ENCODE results near the gene FAM193A.
A peak's percentile ranks its signal among the peaks of the same experiment; 100 is the strongest.
"Not testable (repeated sequence)": the region's sequence is repeated elsewhere in the genome, so short reads cannot be mapped to it uniquely, and the experiment has no call there.

FAM193A gene

DNA sequence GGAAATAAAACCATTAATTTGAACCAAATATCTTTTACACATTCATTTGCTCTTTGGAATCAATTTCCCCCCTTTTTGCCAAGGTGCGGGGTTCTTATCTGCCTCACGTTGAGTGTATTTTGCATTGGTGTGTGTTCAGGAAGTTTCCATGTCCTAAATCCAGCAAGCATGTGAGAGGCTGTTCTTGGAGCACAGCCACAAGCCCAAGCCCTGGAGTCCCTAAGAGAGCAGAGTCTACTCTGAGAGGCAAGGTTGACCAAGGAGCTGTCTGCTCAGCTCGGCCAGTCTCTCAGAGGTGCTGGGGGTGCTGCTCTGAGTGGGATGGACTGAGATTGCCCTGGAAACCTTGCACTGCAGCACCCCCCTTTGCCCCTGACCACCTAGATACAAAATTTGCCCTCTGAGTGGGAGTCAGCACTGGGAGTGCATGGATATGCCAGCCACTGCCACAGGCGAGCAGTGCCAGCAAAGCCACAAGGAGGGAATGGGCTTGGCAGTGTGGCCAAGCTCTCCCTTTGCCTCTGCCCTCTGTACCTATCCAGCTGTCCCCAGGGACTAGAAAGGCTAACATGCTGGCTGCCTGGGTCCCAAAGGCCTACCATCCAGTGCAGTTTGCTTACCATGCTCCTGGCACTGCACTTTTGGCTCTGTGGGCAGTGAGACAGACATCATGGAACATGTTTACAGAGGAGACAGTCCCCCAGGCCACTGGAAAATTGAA is 20.5 kb upstream of the FAM193A start:
- DNase-seq = no peak

DNA sequence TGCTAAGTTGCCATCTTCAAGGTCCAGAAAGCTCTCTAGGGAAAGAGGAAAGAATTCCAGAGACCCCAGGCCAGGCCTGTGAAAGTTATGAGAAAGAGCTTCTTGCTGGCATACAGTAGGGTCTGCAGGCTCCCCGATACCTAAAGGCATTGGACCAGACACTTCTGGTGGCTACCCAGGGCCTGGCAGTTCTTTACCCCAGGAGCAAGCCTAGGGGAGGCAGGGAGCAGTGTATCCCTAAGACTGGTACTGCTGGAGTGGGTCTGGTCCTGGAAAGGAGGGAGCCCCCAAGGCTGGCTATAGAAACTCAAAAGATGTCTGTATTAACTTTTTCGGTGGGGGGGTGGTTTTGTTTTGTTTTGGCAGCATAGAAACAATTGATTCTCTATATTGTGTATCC is 19.8 kb upstream of the FAM193A start:
- DNase-seq = no peak

DNA sequence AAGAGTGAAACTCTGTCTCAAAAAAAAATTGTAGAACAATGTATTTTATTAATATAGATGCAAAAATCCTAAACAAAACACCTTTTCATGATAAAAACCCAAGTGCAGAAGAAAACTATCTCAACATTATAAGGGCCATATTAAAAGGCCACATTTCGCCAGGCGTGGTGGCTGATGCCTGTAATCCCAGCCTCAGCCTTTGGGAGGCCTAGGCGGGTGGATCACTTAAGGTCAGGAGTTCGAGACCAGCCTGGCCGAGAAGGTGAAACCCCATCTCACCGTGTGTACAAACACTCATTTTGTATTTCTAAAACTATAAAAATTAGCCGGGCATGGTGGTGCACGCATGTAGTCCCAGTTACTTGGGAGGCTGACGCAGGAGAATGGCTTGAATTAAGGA is 9.9 kb upstream of the FAM193A start:
- no peak for DNase-seq

DNA sequence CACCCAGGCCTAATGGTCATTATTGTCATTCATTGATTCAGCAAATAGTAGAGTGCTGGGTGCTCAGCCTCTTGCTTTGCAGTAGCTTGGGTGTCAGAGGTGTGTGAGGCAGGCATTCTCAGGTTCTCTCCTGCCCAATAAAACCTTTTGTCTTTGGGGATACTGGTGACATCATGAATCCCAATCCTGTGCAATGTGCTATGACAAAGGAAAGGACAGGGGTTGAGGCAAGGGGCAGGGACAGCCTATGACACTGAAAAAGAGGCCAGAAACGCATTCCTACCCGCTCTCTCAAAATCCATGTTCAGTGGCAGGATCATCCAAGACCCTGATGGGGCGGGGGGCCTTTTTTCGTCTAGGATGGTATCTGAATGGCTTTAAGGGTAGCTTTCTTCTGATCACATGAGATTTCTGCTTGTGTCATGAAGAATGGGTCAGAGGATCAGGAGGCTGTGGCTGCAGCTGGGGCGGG is 1.5 kb upstream of the FAM193A start:
- no peak for DNase-seq

DNA sequence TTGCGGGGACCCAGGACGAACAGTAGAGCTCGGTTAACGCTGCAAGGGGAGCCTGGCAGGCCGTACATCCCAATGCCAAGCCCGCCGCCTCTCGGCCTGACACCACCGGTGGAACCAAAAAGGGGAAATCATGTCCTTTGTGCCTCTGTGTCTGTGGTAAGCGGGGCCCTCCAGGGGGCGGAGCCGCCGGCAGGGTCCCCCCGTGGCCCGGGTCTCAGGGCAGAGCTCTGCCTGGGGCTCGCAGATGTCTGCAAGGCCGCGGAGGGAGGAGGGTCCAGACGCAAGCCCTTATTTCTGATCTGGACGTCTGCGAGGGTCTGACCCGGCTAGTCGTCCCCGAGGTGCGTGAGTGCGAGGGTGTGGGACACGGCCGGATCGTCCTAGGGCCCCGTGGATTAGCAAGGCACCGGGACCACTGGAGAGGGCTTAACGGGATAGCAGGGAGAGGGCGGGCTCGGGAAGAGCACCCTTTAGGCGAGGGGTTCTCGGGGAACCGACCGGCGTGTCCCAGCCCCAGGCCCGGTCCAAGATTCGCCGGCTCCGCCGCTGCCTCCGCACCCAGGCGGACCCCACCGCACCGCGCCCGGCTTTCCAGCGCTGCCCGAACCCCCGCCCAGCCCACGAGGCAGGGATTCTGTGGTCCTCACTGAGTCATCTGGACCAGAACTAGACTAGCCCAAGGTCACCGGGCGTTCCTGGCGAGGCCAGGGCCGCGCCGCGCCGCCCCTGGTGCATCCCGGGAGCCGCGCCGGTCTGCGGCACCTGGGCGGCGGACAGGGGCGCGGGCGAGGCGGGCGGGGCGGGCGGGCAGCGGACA is 863 bp upstream of the FAM193A start:
- peak; percentile 45 to 57 for DNase-seq

DNA sequence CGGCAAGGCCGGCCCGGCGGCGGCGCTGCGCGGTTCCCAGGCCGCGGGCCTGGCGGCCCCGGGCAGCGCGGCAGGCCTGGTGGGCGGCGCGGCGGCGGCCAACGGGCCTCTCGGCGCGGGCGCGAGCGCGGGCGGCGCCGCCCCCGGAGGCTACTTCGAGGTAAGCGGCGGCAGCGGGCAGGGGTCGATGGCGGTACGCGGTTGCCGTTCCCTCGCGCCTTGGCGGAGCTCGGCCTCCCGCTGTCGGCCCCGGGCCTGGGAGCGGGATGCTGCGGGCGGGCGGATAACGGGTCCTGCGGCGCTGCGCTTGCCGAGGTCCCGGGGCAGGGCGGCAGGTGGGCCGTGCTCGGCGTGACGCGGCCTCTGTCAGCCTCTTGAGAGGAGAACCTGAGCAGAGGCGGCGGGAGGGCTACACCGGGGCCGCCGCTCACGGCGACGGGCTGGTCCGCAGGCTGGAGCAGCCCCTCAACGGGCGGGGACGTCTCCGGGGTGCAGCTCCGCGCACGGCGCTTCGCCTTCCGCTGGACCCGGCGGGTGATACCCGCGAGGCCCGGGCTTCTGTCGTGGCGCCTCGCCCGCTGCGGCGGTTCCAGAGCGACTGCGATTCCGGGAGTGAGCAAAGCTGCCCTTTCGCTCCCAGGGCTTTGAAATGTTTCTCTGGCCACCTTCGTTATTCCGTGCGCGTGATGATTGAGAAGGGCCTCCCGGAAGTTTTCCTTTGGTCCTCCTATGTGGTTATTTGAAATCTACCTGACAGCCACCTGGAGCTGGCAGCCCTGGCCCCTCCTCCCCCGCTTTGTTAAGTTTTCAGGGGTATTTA is 774 bp downstream of the FAM193A start:
- DNase-seq = peak in 1 of 2 experiments; percentile 53

DNA sequence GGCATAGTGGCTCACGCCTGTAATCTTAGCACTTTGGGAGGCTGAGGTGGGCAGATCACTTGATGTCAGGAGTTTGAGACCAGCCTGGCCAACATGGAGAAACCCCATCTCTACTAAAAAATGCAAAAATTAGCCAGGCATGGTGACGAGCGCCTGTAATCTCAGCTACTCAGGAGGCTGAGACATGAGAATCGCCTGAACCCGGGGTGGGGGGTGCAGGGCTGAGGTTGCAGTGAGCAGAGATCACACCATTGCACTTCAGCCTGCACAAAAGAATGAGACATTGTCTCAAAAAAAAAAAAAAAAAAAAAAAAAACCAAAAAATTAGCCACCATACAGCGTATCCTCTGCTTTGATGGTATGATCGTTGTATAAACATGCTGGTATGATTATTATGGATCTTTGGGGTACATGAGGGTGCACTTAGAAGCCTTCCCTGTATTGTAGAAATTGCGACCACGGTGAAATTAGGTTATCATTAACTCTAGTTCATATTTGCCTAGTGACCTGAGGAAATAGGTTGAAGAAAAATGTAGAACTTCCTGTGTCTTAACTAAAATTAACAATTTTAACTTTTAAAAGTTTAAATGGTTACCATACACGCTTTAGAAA is 7.2 kb downstream of the FAM193A start:
- not testable (repeated sequence) for DNase-seq

DNA sequence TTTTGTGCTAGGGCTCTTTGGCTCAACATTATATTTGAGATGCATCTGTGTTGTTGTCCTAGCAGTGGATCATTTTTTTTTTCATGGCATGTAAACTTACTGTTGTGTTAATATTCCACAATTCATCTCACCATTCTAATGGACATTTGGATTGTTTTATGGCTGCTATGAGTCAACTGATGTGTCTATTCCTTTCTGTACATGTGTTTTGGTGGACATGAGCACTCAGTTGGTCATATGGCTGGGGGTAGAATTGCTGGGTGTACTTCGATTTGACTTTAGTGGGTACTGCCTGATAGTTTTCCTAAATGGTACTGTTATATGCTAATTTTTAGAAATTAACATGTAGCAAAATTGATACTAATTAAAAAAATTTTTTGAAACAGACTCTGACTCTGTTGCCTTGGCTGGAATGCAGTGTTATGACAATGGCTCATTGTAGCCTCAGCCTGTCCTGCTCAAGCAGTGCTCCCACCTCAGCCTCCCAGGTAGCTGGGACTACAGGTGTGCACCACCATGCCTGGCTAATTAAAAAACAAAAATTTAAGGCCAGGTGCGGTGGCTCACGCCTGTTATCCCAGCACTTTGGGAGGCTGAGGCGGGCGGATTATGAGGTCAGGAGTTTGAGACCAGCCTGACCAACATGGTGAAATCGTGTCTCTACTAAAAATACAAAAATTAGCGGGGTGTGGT is 9.0 kb downstream of the FAM193A start:
- DNase-seq = no peak

DNA sequence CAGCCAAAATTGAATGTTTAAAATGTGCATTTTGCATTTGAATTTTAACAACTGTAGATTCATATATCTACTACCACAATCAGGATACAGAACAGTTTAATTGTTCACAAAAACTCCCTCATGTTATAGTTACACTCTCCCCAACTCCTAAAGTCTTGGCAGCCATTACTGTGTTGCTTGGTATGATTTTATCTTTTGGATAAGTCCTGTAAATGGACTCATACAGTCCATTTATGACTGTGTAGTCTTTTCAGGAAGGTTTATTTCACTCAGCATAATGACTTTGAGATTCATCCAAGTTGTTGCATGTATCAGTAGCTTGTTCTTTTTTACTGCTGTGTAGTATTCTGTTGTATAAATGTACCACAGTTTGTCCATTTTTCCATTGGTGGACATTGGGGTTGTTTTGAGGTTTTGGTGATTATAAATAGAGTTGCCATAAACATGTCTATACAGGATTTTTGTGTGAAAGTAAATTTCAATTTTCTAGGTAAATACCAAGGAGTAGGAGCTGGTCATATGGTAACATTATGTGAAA is 9.9 kb downstream of the FAM193A start:
- no peak for DNase-seq

DNA sequence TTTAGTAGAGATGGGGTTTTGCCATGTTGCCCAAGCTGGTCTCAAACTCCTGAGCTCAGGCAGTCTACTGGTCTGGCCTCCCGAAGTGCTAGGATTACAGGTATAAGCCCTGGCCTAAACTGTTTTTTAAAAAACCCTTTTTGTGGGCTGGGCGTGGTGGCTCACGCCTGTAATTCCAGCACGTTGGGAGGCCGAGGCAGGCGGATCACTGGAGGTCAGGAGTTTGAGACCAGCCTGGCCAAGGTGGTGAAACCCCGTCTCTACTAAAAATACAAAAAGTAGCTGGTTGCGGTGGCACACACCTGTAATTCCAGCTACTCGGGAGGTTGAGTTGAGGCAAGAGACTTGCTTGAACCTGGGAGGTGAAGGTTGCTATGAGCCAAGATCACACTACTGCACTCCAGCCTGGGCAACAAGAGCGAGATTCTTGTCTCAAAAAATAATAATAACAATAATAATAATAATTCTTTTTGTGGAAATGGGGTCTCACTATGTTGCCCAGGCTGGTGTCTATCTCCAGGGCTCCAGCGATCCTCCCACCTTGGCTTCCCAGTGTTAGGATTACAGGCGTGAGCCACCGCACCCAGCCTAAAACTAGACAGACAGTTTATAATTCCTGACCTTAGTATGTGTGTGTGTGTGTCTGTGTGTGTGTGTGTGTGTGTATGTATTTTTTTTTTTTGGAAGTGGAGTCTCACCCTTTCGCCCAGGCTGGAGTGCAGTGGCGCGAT is 10.7 kb downstream of the FAM193A start:
- DNase-seq = not testable (repeated sequence)

DNA sequence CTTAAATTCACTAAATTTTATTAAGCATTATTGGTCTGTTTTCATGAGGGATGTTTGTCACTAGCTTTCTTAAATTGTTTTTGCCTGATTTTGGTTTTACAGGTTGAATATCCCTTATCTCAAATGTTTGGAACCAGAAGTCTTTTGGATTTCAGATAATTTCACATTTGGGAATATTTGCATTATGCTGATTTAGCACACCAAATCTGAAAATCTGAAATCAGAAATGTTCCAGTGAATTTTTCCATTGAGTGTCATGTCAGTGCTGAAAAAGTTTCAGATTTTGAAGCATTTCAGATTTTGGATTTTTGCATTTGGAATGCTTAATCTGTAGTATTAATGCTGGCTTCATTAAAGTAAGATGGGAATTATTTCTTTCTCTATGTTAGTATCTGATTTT is 14.7 kb downstream of the FAM193A start:
- no peak for DNase-seq

DNA sequence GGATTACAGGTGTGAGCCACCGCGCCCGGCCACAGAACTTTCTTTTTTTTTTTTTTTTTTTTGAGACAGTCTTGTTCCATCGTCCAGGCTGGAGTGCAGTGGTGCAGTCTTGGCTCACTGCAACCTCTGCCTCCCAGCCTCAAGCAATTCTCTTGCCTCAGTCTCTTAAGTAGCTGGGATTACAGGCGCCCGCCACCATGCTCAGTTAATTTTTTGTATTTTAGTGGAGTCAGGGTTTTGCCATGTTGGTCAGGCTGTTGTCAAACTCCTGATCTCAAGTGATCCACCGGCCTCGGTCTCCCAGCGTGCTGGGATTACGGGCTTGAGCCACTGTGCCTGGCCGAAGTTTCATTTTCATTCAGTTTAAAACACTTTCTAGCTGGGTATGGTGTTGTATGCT is 16.4 kb downstream of the FAM193A start:
- no peak for DNase-seq

DNA sequence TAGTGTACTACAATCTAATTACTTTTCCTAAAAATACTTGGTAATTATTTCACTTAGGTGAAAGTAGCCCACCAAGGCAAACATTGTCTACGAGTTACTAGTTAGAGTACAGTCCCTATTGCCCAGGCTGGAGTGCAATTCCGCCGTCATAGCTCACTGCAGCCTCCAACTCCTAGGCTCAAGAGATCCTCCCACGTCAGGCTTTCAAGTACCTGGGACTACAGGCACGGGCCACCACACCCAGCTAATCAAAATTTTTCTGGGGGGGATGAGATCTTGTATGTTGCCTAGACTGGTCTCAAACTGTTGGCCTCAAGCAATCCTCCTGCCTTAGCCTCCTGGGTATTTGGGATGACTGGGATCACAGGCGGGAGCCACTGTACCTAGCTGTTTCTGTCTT is 21.9 kb downstream of the FAM193A start:
- DNase-seq = no peak

DNA sequence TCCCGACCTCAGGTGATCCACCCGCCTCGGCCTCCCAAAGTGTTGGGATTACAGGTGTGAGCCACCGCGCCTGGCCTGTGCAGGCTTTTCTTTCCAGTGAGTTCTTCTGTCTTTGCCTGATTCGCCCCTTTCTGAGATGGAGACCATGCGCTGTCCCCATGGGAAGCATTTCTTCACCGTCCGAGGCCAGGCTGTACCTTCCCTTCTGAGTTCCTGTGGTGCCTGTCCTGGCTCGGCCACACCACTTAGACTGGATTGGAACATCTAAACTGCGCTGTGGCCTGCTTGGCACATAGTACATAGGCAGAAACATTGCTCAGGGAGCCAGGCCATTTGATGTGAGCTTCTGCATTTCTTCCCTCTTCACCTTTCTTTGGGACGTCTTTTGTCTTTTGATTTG is 23.7 kb downstream of the FAM193A start:
- no peak for DNase-seq

DNA sequence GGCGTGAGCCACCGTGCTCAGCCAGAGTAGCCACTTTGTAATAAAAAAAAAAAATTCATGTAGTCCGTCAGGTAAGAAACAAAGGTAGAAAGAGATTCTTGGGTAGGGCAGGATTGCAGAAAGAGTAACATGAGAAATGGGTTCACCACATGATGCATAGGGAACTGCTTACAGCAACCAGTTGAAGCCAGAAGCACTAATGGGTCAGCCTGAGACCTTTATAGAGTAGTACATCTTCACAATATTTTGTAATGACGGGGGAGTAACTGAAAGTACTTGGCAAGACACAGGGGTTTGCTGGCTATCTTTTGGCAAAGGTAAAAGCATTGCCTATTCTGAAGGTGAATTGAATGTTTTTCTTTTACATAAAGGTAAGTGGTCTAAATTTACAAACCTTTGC is 29.1 kb downstream of the FAM193A start:
- no peak for DNase-seq

DNA sequence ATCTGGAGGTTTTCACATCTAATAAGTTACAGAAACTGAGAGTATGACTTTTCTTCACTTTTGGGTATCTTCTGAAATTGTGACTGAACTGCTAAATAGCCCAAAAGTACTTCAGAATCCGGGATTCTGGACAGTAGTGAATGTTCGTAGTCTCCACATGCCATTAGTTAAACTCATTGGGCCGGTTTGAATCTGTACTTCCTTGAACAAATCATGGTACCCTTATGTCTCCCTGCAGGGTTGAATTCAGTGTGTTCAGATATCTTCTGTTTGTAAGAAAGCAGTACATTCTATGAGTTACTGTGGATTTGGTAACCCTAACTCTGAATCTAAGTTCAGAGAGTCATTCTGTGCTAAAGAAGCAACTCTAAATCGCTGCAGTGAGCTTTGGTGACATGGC is 33.6 kb downstream of the FAM193A start:
- DNase-seq = no peak

DNA sequence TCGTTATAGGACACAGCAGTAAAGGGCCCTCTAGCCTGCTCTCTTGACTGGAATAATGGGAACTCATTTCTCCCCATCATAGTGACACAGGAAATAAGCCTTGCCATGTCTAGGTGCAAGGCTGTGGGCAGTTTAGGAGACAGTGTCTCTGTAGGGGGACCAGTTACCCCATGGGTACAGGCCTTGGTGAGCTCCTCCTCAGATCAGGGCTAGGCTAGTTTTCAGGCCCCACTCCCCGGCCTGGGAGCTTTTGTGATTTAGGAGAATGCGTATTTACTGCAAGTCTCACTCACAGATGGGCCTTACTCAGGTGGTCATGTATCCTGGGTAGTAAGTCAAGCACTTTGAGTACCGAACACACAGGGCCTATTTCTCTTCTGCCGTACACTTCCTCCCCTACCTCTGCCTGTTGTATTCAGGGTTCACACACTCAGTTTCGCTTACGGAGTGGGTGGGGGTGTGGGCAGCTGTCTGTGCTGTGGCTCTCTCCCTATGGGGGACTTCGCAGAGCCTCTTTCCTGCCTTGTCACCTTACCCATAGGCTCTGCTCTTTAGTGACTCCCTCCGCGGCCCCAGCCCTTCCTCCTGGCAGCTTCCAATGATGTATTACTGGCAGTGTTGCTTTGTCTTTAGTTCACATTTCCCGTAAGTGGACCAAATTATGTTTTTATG is 34.2 kb downstream of the FAM193A start:
- DNase-seq = no peak

DNA sequence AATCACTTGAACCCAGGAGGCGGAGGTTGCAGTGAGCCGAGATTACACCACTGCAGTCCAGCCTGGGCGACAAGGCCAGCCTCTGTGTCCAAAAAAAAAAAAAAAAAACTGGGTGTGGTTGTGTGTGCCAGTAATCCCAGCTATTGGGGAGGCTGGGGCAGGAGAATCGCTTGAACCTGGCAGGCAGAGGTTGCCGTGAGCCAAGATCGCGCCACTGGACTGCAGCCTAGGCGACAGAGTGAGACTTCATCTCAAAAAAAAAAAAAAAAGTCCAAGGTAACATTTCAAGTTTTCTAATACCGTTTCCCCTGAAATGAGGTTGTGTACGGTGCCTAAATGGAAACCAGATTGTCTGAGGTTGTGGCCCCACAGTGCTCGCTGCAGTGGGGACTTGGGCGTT is 35.6 kb downstream of the FAM193A start:
- DNase-seq = no peak

DNA sequence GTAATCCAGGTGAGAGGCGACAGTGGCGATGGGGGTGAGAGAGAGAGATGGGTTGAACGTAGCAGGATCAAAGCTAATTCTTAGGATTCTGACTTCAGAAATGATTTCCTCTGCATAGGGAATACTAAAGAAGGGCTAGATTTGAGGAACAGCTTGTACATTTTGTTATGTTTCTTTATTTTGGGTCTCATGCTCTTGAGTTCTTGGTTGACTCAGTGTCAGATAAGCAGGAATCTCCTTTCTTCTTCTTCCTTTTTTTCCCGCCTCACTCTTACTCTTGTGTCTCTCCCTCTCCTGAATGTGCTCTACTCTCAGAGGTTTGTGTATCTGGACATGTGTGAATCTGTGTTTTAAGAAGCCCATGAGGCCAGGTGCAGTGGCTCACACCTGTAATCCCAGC is 36.4 kb downstream of the FAM193A start:
- no peak for DNase-seq

DNA sequence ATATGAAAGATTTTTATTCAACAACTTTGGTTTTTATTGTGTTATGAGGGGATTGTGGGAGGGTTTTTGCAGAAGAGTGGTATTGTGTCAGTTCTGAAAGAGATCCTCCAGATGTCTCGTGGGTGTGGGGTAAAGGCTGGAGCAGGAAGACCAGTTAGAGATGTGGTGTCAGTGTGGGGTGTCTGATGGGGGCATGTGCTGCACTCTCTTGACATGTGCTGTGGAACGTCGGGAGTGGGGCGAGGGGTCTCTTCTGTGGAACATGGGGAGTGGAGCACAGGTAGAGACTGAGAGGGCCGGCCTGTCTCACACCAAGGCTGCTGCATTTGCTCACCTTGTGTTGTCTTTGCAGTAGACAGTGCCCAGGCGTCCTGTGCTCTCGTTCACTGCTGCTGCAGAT is 37.6 kb downstream of the FAM193A start:
- DNase-seq = no peak

DNA sequence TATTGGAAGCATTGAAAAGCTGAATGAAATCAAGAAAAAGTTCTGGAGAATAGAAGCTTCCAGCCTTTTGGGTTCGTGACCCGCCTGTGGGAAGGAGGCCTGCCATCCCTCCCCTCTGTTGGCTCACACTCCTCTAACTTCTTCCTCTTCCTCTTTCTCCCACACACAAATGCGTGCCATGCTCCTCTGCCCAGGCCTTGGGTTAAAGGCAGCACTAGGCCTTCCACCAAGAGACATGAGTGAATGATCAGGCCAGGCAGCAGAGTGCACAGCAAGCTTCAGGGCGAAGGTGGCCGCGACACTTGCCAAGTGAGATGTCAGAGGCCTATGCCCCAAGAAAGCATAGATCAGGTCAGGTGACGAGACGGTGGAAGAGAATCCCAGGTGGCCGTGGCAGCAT is 38.4 kb downstream of the FAM193A start:
- DNase-seq = no peak
